OCI-LY7 (cell line): ENCODE results near the gene ZGPAT. TPM values are rescaled to one million over a fixed set of nuclear protein-coding genes. Genes with fewer than 3 reads are reported as not detected.

Experiments
- BruUV-seq: library from RNA; stranded (reverse); fragments of 400-500 nt; replicated peaks from 2 replicates; lab custom pipeline; 2021; lab: Mats Ljungman, UMichigan
- CTCF ChIA-PET: fragments of 300-600 bp; sonication (Branson Sonifier 250); formaldehyde crosslinking; loops from one replicate; lab custom pipeline; 2022; ENCODE audit warnings: antibody characterized with exemption; ENCODE audit not compliant: unreplicated experiment; lab: Charles Lee
- POLR2A ChIA-PET: fragments of 300-600 bp; sonication (Branson Sonifier 250); formaldehyde crosslinking; loops from one replicate; lab custom pipeline; 2022; ENCODE audit warnings: antibody characterized with exemption; lab: Charles Lee
- DNase-seq: peaks from one replicate; pipeline ENCODE4 v3.0.0-alpha.2; 2015; ENCODE audit warnings: low spot score
- H2AFZ ChIP-seq: fragments of 200-600 bp; sonication (generic), shearing (Covaris generic); 2 replicates; pipeline ENCODE4 v1.6.1; 2014; ENCODE audit warnings: mild to moderate bottlenecking, antibody characterized with exemption, low read length, moderate library complexity
- H3K27ac ChIP-seq: fragments of 200-600 bp; sonication (generic); 2 replicates; pipeline ENCODE4 v1.5.1; 2014; ENCODE audit warnings: mixed run types, low read depth, mild to moderate bottlenecking, moderate library complexity, low read length, inconsistent platforms; ENCODE audit not compliant: poor library complexity, severe bottlenecking
- H3K36me3 ChIP-seq: fragments of 200-600 bp; sonication (generic); 2 replicates; pipeline ENCODE4 v1.6.1; 2014; ENCODE audit warnings: mild to moderate bottlenecking, antibody characterized with exemption, low read length, moderate library complexity, mixed read lengths; ENCODE audit not compliant: insufficient read depth
- H3K4me1 ChIP-seq: fragments of 200-600 bp; sonication (generic); 2 replicates; pipeline ENCODE4 v1.5.1; 2014; ENCODE audit warnings: mild to moderate bottlenecking, low read length; ENCODE audit not compliant: insufficient read depth, poor library complexity, severe bottlenecking
- H3K4me2 ChIP-seq: fragments of 200-600 bp; sonication (generic); 2 replicates; pipeline ENCODE4 v1.6.1; 2014; ENCODE audit warnings: mild to moderate bottlenecking, low read length
- H3K4me3 ChIP-seq: fragments of 200-600 bp; sonication (generic); 2 replicates; pipeline ENCODE4 v1.5.1; 2014; ENCODE audit warnings: mild to moderate bottlenecking, low read depth, low read length; ENCODE audit not compliant: poor library complexity, severe bottlenecking
- H3K79me2 ChIP-seq: fragments of 200-600 bp; sonication (generic); 2 replicates; pipeline ENCODE4 v1.6.1; 2016; ENCODE audit warnings: low read depth, mild to moderate bottlenecking, low read length, moderate library complexity, mixed read lengths; ENCODE audit not compliant: insufficient read depth
- H3K9me2 ChIP-seq: fragments of 200-600 bp; sonication (generic); 2 replicates; pipeline ENCODE4 v1.6.1; 2016; ENCODE audit warnings: mild to moderate bottlenecking, low read length, mixed read lengths; ENCODE audit not compliant: insufficient read depth
- H3K9me3 ChIP-seq: fragments of 200-600 bp; sonication (generic); 2 replicates; pipeline ENCODE4 v1.6.1; 2014; ENCODE audit warnings: mild to moderate bottlenecking, mixed run types, low read length, mixed read lengths
- H4K20me1 ChIP-seq: fragments of 200-600 bp; sonication (generic); 2 replicates; pipeline ENCODE4 v1.6.1; 2014; ENCODE audit warnings: mild to moderate bottlenecking, antibody characterized with exemption, low read length, moderate library complexity, mixed read lengths; ENCODE audit not compliant: insufficient read depth
- CTCF ChIP-seq: fragments of 200-600 bp; sonication (generic); conservative IDR thresholded peaks from 2 replicates; pipeline ENCODE4 v1.5.1; 2014; ENCODE audit warnings: mild to moderate bottlenecking, antibody characterized with exemption, low read length, moderate library complexity, mixed read lengths
- EZH2phosphoT487 ChIP-seq: fragments of 200-600 bp; sonication (generic); IDR thresholded peaks from 2 replicates; pipeline ENCODE4 v1.6.1; 2018; ENCODE audit warnings: low read depth, borderline replicate concordance, mild to moderate bottlenecking, mixed run types, antibody characterized with exemption, low read length, moderate library complexity, mixed read lengths
- intact Hi-C: fragments of 100-400 bp; cut with micrococcal nuclease; formaldehyde crosslinking; loops from one replicate; pipeline ENCODE4 v1.10.0; 2022; ENCODE audit not compliant: unreplicated experiment
- total RNA-seq, 2 experiments: library from RNA; depleted of rRNA in 1 of 2; stranded (reverse); fragments of >200 nt in 1 of 2; shearing (Covaris generic) in 1 of 2; gene quantifications; 2 replicates each; pipeline ENCODE4 v1.2.3, GENCODE V29; 2014 to 2022

The ZGPAT gene
- total RNA-seq, 2 experiments from 2014 or later: 43.9 to 55.4 TPM

- no TSS peak for BruUV-seq
- TF ChIP-seq CTCF: no peak
- TF ChIP-seq EZH2phosphoT487: no peak
- Histone ChIP-seq H3K4me1 (no peaks in the 10 kb centered on the region), H3K9me3 (no peaks in the 10 kb centered on the region), H3K4me2 (no peak overlapping the region), H3K9me2 (no peaks in the 10 kb centered on the region), H4K20me1 (no peaks in the 10 kb centered on the region), H3K4me3 (no peak overlapping the region), H3K27ac (no peak overlapping the region), H3K36me3 (no peaks in the 10 kb centered on the region), H2AFZ (no peak overlapping the region), H3K79me2 (no peaks in the 10 kb centered on the region)
- DNase-seq: no peak
- ChIA-PET CTCF (interaction anchor here (0.6 kb wide), 1 partner anchor 15 kb away, joined by 3 read pairs; no protein-coding TSS in a partner anchor), POLR2A (interaction anchor here (0.6 kb wide), 1 partner anchor 17 kb away, joined by 3 read pairs; no protein-coding TSS in a partner anchor)
- intact Hi-C loops: no loop called here
These were observed 59.0 kb downstream of the ZGPAT start for GRCh38 chr20:63766695-63767426.

- ChIA-PET CTCF (no interaction called here), POLR2A (no interaction called here)
- Histone ChIP-seq H3K27ac (no peak overlapping the region), H2AFZ (no peak overlapping the region), H3K4me2 (no peak overlapping the region), H3K4me3 (no peak overlapping the region), H3K79me2 (no peaks in the 10 kb centered on the region), H3K4me1 (no peaks in the 10 kb centered on the region), H3K9me3 (no peaks in the 10 kb centered on the region), H3K36me3 (no peaks in the 10 kb centered on the region), H4K20me1 (no peaks in the 10 kb centered on the region), H3K9me2 (no peaks in the 10 kb centered on the region)
- TF ChIP-seq CTCF (no peak), EZH2phosphoT487 (no peak)
- no TSS peak for BruUV-seq
- no peak for DNase-seq
- intact Hi-C loops: no loop called here
These were observed 59.6 kb downstream of the ZGPAT start for GRCh38 chr20:63767456-63767855.

- Histone ChIP-seq H3K4me1 (no peaks in the 10 kb centered on the region), H3K4me2 (no peak overlapping the region), H3K79me2 (no peaks in the 10 kb centered on the region), H3K27ac (no peak overlapping the region), H2AFZ (no peak overlapping the region), H3K36me3 (no peaks in the 10 kb centered on the region), H4K20me1 (no peaks in the 10 kb centered on the region), H3K4me3 (no peak overlapping the region), H3K9me2 (no peaks in the 10 kb centered on the region), H3K9me3 (no peaks in the 10 kb centered on the region)
- POLR2A ChIA-PET: no interaction called here
- CTCF ChIA-PET: no interaction called here
- TF ChIP-seq CTCF (no peak), EZH2phosphoT487 (no peak)
- DNase-seq: no peak
- intact Hi-C loops: no loop called here
- BruUV-seq: no TSS peak
These were observed 60.0 kb downstream of the ZGPAT start for GRCh38 chr20:63767886-63768285.
